Cardiac fibroblast (primary cell): ENCODE data around the gene KLHL5.

Experiments
- DNase-seq, 2 donors: peaks; one replicate each; pipeline versions ENCODE4 v3.0.0 to v3.0.0-alpha.2; 2010; ENCODE audit warnings: low read depth in 2 of 2
- H3K4me3 ChIP-seq, 2 donors: replicated peaks in 1 of 2; 1 replicate in 1 of 2; 2 replicates in 1 of 2; pipeline ENCODE4 v1.5.1; 2011; ENCODE audit warnings: low read depth in 2 of 2, low read length in 2 of 2, mild to moderate bottlenecking in 2 of 2, moderate library complexity in 1 of 2
- CTCF ChIP-seq: IDR thresholded peaks from one replicate; pipeline ENCODE4 v1.5.1; 2011; ENCODE audit warnings: low read depth, mild to moderate bottlenecking, low read length, inconsistent platforms

KLHL5 gene

DNA sequence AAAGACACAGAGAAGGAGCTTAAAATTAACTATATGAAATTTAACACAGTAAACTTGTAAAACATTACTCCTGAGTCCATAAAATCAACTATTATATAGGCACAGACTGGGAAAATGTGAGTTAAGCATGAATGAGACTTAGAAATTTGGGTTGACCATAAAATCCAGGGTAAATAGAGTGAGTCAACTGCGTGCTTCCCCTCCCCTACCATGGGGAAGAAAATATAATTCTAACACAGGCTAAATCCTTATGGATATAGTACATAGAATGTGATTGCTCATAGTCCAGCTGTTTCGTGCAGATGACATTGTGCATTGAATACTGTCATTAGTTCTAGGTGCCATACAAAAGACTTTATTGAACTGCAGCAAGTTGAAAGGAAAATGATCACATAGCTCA lies 42.2 kb downstream of the KLHL5 start:
- DNase-seq, result no peak
- no peak for TF ChIP-seq CTCF
- H3K4me3 ChIP-seq, result no peak overlapping the region

DNA sequence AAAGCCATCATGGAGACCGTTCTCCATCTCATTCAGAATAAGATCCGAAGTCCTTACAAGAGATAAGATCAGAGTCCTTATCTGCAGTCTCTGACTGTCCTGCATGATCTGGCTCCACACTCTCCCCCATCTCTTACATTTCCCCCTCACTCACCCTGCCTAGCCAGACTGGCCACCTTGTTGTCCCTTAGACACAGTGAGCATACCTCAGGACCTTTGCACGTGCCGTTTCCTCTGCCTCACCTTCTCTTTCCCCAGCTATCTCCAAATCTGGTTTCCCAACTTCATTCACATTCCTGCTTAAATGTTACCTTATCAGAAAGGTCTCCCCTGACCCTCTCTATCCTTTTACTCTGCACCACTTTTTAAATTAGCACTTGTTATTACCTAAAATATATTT lies 44.0 kb downstream of the KLHL5 start:
- DNase-seq, result no peak
- no peak overlapping the region for H3K4me3 ChIP-seq
- no peak for TF ChIP-seq CTCF

DNA sequence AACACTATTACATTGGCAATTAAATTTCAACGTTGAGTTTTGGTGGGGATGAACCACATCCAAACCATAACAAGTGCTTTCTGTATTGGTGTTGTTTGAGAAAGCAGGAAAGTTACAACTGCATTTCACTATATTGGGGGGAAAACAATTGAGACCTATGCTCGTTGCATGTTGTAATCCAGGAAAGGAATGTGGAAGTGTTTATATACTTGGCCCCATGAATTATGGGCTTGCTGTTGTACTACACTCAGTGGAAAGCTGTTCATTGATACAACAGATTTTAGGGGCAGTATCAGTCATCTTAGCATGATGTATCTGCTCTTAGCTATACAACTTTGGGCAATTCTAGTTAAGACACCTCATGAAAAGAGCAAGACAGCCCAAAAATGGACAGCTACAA lies 52.4 kb downstream of the KLHL5 start:
- TF ChIP-seq CTCF, result no peak
- no peak for DNase-seq
- no peak overlapping the region for H3K4me3 ChIP-seq

GRCh38 chr4:39118034-39118658 lies 56.1 kb downstream of the KLHL5 start:
- H3K4me3 ChIP-seq, result no peak overlapping the region
- DNase-seq, result no peak
- TF ChIP-seq CTCF, result no peak

DNA sequence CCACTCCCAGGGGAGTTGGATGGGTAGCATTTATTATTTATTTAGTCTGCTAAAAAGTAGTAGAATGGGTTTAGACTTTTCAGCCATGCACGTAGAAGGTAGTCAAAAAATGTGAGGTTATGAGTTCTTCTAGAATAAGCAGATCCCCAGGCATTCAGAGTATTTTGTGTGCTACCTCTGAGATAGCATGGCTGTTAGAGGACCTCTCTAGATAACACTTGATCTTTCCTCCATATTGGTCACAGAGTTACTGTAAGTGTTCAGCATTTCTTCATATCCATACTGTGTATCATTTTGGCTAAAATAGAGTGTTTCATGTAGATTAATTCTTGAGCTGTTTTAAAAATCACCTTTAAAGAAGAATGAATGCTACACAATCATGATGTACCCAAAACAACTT lies 58.4 kb downstream of the KLHL5 start:
- TF ChIP-seq CTCF, result no peak
- DNase-seq, result no peak
- H3K4me3 ChIP-seq, result no peak overlapping the region

DNA sequence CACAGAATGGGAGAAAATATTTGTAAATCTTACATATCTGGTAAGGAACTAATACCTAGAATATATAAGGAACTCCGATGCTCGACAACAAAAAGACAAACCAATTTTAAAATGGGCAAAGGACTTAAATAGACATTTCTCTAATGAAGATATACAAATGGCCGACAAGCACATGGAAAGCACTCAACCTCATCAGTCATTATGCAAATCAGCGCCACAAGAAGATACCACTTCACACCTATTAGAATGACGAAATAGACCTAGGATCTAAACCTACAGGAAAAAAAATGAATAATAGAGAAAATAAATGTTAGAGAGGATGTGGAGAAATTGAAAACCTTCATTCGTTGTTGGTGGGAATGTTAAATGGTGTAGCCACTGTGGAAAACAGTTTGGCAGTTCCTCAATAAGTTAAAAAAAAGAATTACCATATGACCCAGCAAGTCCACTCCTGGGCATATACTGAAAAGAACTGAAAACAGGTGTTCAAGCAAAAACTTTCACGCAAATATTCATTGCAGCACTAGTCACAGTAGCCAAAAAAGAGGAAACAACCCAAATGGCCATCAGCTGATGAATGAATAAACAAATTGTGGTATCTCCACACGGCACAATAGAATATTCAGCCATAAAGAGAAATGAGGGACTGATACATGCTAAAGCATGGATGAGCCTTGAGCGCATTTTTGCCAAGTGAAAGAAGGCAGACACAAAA lies 63.0 kb downstream of the KLHL5 start:
- H3K4me3 ChIP-seq, result no peak overlapping the region
- TF ChIP-seq CTCF, result no peak
- DNase-seq, result no peak
